SK-N-SH treated with all-trans-retinoic acid at 6 μM for 48 hours (cell line): ENCODE measurements around the gene OPRM1.

Source experiments
- ATAC-seq: fragments of 200-7000 bp; cut with Tn5 transposase; 3 replicates; pipeline ENCODE4 v1.9.1; 2020; ENCODE audit warnings: mild to moderate bottlenecking, moderate library complexity
- ARNTL ChIP-seq: fragments of 450-650 bp; formaldehyde crosslinking; IDR thresholded peaks from 2 replicates; pipeline ENCODE4 v1.5.0; 2020; ENCODE audit warnings: low read depth, mild to moderate bottlenecking, moderate library complexity, borderline replicate concordance
- BACH2 ChIP-seq: fragments of 250-450 bp; sonication (Bioruptor Pico); IDR thresholded peaks from 2 replicates; pipeline ENCODE4 v1.9.0; 2021; ENCODE audit warnings: mild to moderate bottlenecking, borderline replicate concordance
- CREB5 ChIP-seq: fragments of 250-450 bp; sonication (Bioruptor Pico); IDR thresholded peaks from 2 replicates; pipeline ENCODE4 v1.5.1; 2020; ENCODE audit warnings: low read depth, mild to moderate bottlenecking, moderate library complexity
- CSDC2 ChIP-seq: fragments of 250-450 bp; sonication (Bioruptor Pico); IDR thresholded peaks from 2 replicates; pipeline ENCODE4 v1.5.0; 2020; ENCODE audit warnings: mild to moderate bottlenecking, moderate library complexity
- CSRNP3 ChIP-seq: fragments of 250-450 bp; sonication (Bioruptor Pico); IDR thresholded peaks from 2 replicates; pipeline ENCODE4 v1.5.1; 2021; ENCODE audit warnings: mild to moderate bottlenecking, moderate library complexity
- ESRRG ChIP-seq: fragments of 250-450 bp; sonication (Bioruptor Pico); IDR thresholded peaks from 2 replicates; pipeline ENCODE4 v1.6.1; 2021; ENCODE audit warnings: mild to moderate bottlenecking
- GLIS3 ChIP-seq: fragments of 250-450 bp; sonication (Bioruptor Pico); IDR thresholded peaks from 2 replicates; pipeline ENCODE4 v1.5.0; 2020; ENCODE audit warnings: mild to moderate bottlenecking, moderate library complexity
- ISL1 ChIP-seq: fragments of 250-450 bp; sonication (Bioruptor Pico); IDR thresholded peaks from 2 replicates; pipeline ENCODE4 v2.1.2; 2022; ENCODE audit warnings: mild to moderate bottlenecking, moderate library complexity
- OSR1 ChIP-seq: fragments of 250-450 bp; sonication (Bioruptor Pico); IDR thresholded peaks from 2 replicates; pipeline ENCODE4 v1.8.0; 2022; ENCODE audit warnings: moderate library complexity, mild to moderate bottlenecking, inconsistent platforms
- PATZ1 ChIP-seq: fragments of 250-450 bp; sonication (Bioruptor Pico); IDR thresholded peaks from 2 replicates; pipeline ENCODE4 v1.8.0; 2020; ENCODE audit warnings: mild to moderate bottlenecking, moderate library complexity, borderline replicate concordance
- PPARA ChIP-seq: fragments of 250-450 bp; sonication (Bioruptor Pico); IDR thresholded peaks from 2 replicates; pipeline ENCODE4 v1.5.0; 2020; ENCODE audit warnings: mild to moderate bottlenecking, borderline replicate concordance
- RARB ChIP-seq: fragments of 250-450 bp; sonication (Bioruptor Pico); IDR thresholded peaks from 2 replicates; pipeline ENCODE4 v1.8.0; 2021; ENCODE audit warnings: mild to moderate bottlenecking, moderate library complexity
- SNAI2 ChIP-seq: fragments of 250-450 bp; sonication (Bioruptor Pico); IDR thresholded peaks from 2 replicates; pipeline ENCODE4 v1.5.0; 2020; ENCODE audit warnings: mild to moderate bottlenecking, moderate library complexity
- TCF4 ChIP-seq: fragments of 250-450 bp; sonication (Bioruptor Pico); IDR thresholded peaks from 2 replicates; pipeline ENCODE4 v1.8.0; 2021; ENCODE audit warnings: mild to moderate bottlenecking, moderate library complexity, borderline replicate concordance
- TOX ChIP-seq: fragments of 250-450 bp; sonication (Bioruptor Pico); IDR thresholded peaks from 2 replicates; pipeline ENCODE4 v1.8.0; 2021; ENCODE audit warnings: mild to moderate bottlenecking, moderate library complexity, borderline replicate concordance
- TSHZ2 ChIP-seq: fragments of 250-450 bp; sonication (Bioruptor Pico); IDR thresholded peaks from 2 replicates; pipeline ENCODE4 v1.5.0; 2020; ENCODE audit warnings: mild to moderate bottlenecking, moderate library complexity
- ZC3H10 ChIP-seq: fragments of 250-450 bp; sonication (Bioruptor Pico); IDR thresholded peaks from 2 replicates; pipeline ENCODE4 v1.5.1; 2021; ENCODE audit warnings: mild to moderate bottlenecking, moderate library complexity
- ZFP3 ChIP-seq: fragments of 250-450 bp; sonication (Bioruptor Pico); IDR thresholded peaks from 2 replicates; pipeline ENCODE4 v1.5.0; 2020; ENCODE audit warnings: mild to moderate bottlenecking, moderate library complexity
- ZFP30 ChIP-seq: fragments of 450-650 bp; formaldehyde crosslinking; IDR thresholded peaks from 2 replicates; pipeline ENCODE4 v1.5.0; 2022; ENCODE audit warnings: mild to moderate bottlenecking, moderate library complexity
- ZNF565 ChIP-seq: fragments of 450-650 bp; formaldehyde crosslinking; conservative IDR thresholded peaks from 2 replicates; pipeline ENCODE4 v1.5.0; 2020; ENCODE audit warnings: low read depth, mild to moderate bottlenecking, moderate library complexity
- ZNF70 ChIP-seq: fragments of 450-650 bp; formaldehyde crosslinking; IDR thresholded peaks from 2 replicates; pipeline ENCODE4 v1.5.0; 2020; ENCODE audit warnings: mild to moderate bottlenecking, moderate library complexity
- ZNF8 ChIP-seq: fragments of 450-650 bp; formaldehyde crosslinking; IDR thresholded peaks from 2 replicates; pipeline ENCODE4 v1.5.0; 2020; ENCODE audit warnings: mild to moderate bottlenecking, moderate library complexity
- TF ChIP-seq, protein P1 (sequence below): fragments of 250-450 bp; sonication (Bioruptor Pico); IDR thresholded peaks from 2 replicates; pipeline ENCODE4 v1.8.0; 2021; ENCODE audit warnings: low read depth, mild to moderate bottlenecking, moderate library complexity, borderline replicate concordance

The OPRM1 gene

GRCh38 chr6:154093231-154094044, 54.4 kb downstream of the OPRM1 start:
- ATAC-seq, result peak; percentile 47; the same call in 1 of the 3 replicates

More at GRCh38 chr6:154093231-154094044, 54.4 kb downstream of the OPRM1 start:
- TF ChIP-seq, protein P1, sequence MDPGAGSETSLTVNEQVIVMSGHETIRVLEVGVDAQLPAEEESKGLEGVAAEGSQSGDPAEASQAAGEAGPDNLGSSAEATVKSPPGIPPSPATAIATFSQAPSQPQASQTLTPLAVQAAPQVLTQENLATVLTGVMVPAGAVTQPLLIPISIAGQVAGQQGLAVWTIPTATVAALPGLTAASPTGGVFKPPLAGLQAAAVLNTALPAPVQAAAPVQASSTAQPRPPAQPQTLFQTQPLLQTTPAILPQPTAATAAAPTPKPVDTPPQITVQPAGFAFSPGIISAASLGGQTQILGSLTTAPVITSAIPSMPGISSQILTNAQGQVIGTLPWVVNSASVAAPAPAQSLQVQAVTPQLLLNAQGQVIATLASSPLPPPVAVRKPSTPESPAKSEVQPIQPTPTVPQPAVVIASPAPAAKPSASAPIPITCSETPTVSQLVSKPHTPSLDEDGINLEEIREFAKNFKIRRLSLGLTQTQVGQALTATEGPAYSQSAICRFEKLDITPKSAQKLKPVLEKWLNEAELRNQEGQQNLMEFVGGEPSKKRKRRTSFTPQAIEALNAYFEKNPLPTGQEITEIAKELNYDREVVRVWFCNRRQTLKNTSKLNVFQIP, result no peak; the same call in 1 of the 2 replicates
- no peak for TF ChIP-seq OSR1 (CRISPR knock-in tag)
- 0 out of 2 replicates have a peak, but pooled peaks have one; percentile 45 for TF ChIP-seq PATZ1 (CRISPR knock-in tag)
- TF ChIP-seq RARB, result no peak
- TF ChIP-seq ZNF565 (CRISPR knock-in tag), result no peak
- no peak for TF ChIP-seq ZC3H10 (CRISPR knock-in tag)
- no peak for TF ChIP-seq ZNF8 (CRISPR knock-in tag)
- peak; percentile 90 for TF ChIP-seq TCF4
- TF ChIP-seq ESRRG (CRISPR knock-in tag), result no peak
- TF ChIP-seq TSHZ2 (CRISPR knock-in tag), result peak; percentile 95
- TF ChIP-seq CREB5 (CRISPR knock-in tag), result peak; percentile 62; the same call in 1 of the 2 replicates
- TF ChIP-seq PPARA, result 0 out of 2 replicates have a peak, but pooled peaks have one; percentile 11
- peak; percentile 72; the same call in 1 of the 2 replicates for TF ChIP-seq ZFP3 (CRISPR knock-in tag)
- peak; percentile 87 for TF ChIP-seq ZNF70
- no peak for TF ChIP-seq GLIS3 (CRISPR knock-in tag)
- TF ChIP-seq ISL1, result peak; percentile 97
- 0 out of 2 replicates have a peak, but pooled peaks have one; percentile 6 for TF ChIP-seq ARNTL (CRISPR knock-in tag)
- 0 out of 2 replicates have a peak, but pooled peaks have one; percentile 32 for TF ChIP-seq SNAI2 (CRISPR knock-in tag)
- TF ChIP-seq CSRNP3, result no peak; the same call in 1 of the 2 replicates
- no peak for TF ChIP-seq CSDC2 (CRISPR knock-in tag)
- TF ChIP-seq ZFP30 (CRISPR knock-in tag), result no peak
- TF ChIP-seq BACH2, result no peak
- no peak for TF ChIP-seq TOX (CRISPR knock-in tag)
